SW 1271 (cell line): ENCODE results near the gene GRID1.

Experiments
- DNase-seq, 2 experiments: peaks; one replicate each; lab custom pipeline; 2025; lab: John Stamatoyannopoulos, UW

The GRID1 gene

GRCh38 chr10:86209726-86210125 lies 156.9 kb downstream of the GRID1 start:
- DNase-seq = no peak

- no peak for DNase-seq
Observed at GRCh38 chr10:86207226-86207625, 159.4 kb downstream of the GRID1 start.

- no peak for DNase-seq
Observed at GRCh38 chr10:86206240-86206579, 160.4 kb downstream of the GRID1 start.

- DNase-seq = no peak
Observed at GRCh38 chr10:86205306-86206239, 161.0 kb downstream of the GRID1 start.

GRCh38 chr10:86204421-86205305 lies 161.9 kb downstream of the GRID1 start:
- no peak for DNase-seq

- no peak for DNase-seq
Observed at GRCh38 chr10:86203162-86203905, 163.3 kb downstream of the GRID1 start.

- no peak for DNase-seq
Observed at GRCh38 chr10:86202226-86202735, 164.3 kb downstream of the GRID1 start.

GRCh38 chr10:86200867-86201266 lies 165.7 kb downstream of the GRID1 start:
- DNase-seq = no peak

GRCh38 chr10:86200269-86200668 lies 166.3 kb downstream of the GRID1 start:
- DNase-seq = no peak

- DNase-seq = no peak
Observed at GRCh38 chr10:86199041-86199440, 167.6 kb downstream of the GRID1 start.

- no peak for DNase-seq
Observed at GRCh38 chr10:86198271-86198670, 168.3 kb downstream of the GRID1 start.

GRCh38 chr10:86197166-86197790 lies 169.3 kb downstream of the GRID1 start:
- DNase-seq = no peak

GRCh38 chr10:86195521-86196157 lies 171.0 kb downstream of the GRID1 start:
- DNase-seq = no peak

GRCh38 chr10:86194684-86195083 lies 171.9 kb downstream of the GRID1 start:
- DNase-seq = no peak

- no peak for DNase-seq
Observed at GRCh38 chr10:86193841-86194240, 172.8 kb downstream of the GRID1 start.

- DNase-seq = no peak
Observed at GRCh38 chr10:86192691-86193090, 173.9 kb downstream of the GRID1 start.

- no peak for DNase-seq
Observed at GRCh38 chr10:86192147-86192546, 174.4 kb downstream of the GRID1 start.

- DNase-seq = no peak
Observed at GRCh38 chr10:86191686-86192085, 174.9 kb downstream of the GRID1 start.

GRCh38 chr10:86191166-86191565 lies 175.4 kb downstream of the GRID1 start:
- DNase-seq = no peak

GRCh38 chr10:86190291-86190690 lies 176.3 kb downstream of the GRID1 start:
- no peak for DNase-seq

- no peak for DNase-seq
Observed at GRCh38 chr10:86189891-86190290, 176.7 kb downstream of the GRID1 start.
